HG03354 (cell line): ENCODE results near the gene KLHDC8A.
"Not testable (repeated sequence)": the region's sequence is repeated elsewhere in the genome, so short reads cannot be mapped to it uniquely, and the experiment has no call there.

Source experiments
- ATAC-seq: cut with Tn5 transposase; IDR thresholded peaks from one replicate; pipeline ENCODE4 v1.9.1; 2021; ENCODE audit warnings: mild to moderate bottlenecking; ENCODE audit not compliant: unreplicated experiment, poor library complexity, severe bottlenecking

Gene KLHDC8A

GRCh38 chr1:205303247-205303888, 53.4 kb downstream of the KLHDC8A start:
- ATAC-seq = no peak

GRCh38 chr1:205301842-205302588, 54.7 kb downstream of the KLHDC8A start:
- no peak for ATAC-seq

GRCh38 chr1:205301205-205301821, 55.4 kb downstream of the KLHDC8A start:
- no peak for ATAC-seq

- no peak for ATAC-seq
Observed at GRCh38 chr1:205300149-205300548, 56.6 kb downstream of the KLHDC8A start.

- no peak for ATAC-seq
Observed at GRCh38 chr1:205298191-205298994, 58.3 kb downstream of the KLHDC8A start.

GRCh38 chr1:205297546-205298177, 59.1 kb downstream of the KLHDC8A start:
- not testable (repeated sequence) for ATAC-seq

- ATAC-seq = no peak
Observed at GRCh38 chr1:205296154-205296553, 60.6 kb downstream of the KLHDC8A start.

GRCh38 chr1:205294934-205295333, 61.8 kb downstream of the KLHDC8A start:
- no peak for ATAC-seq

- no peak for ATAC-seq
Observed at GRCh38 chr1:205294175-205294917, 62.4 kb downstream of the KLHDC8A start.

GRCh38 chr1:205293350-205294074, 63.2 kb downstream of the KLHDC8A start:
- ATAC-seq = no peak

- ATAC-seq = no peak
Observed at GRCh38 chr1:205291596-205291995, 65.1 kb downstream of the KLHDC8A start.

- peak; percentile 84 for ATAC-seq
Observed at GRCh38 chr1:205287767-205288559, 68.8 kb downstream of the KLHDC8A start.

GRCh38 chr1:205287076-205287475, 69.6 kb downstream of the KLHDC8A start:
- ATAC-seq = no peak

GRCh38 chr1:205286335-205286950, 70.3 kb downstream of the KLHDC8A start:
- peak; percentile 30 for ATAC-seq
